NCI-H446 treated with DMSO at 0.1 percent for 48 hours (cell line): ENCODE results near the gene ST14.

Experiments used
- DNase-seq: peaks from one replicate; lab custom pipeline; 2025; lab: John Stamatoyannopoulos, UW

Gene ST14

GRCh38 chr11:130136107-130136506, 23.5 kb upstream of the ST14 start:
- no peak for DNase-seq

GRCh38 chr11:130137999-130138398, 21.6 kb upstream of the ST14 start:
- DNase-seq: no peak

GRCh38 chr11:130139401-130139800, 20.2 kb upstream of the ST14 start:
- DNase-seq: no peak

DNA sequence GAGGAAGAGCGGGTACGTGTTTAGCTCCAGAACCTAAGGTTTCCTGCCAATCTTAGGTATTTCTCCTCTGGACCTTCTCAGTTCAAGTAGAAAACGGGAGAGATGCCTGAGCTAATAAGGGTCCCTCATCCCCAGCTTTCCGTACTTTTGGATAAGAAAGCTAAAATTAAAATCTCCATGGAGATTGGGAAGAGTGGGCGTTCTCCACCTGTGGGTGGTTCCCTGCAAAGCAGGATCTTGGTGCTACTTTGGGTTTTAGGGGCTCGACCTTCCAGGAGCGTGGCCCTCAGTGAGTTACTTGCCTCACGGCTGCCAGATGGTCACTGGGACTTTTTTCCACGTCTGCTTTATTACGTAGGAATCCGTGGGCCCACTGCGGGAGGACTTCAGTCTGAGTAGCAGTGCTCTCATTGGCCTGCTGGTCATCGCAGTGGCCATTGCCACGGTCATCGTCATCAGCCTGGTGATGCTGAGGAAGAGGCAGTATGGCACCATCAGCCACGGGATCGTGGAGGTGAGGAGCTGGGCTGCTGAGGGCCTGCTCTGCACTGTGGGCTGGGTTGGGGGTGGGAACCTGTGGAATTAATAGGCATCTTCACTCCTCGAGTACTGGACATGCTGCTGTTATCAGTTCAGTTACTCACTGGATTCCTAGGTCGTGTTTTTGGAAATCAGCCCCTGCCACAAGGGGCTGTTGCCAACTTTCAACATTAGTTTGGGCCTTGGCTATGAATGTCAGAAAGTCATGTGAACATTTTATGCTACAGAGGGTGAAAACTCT, 17.8 kb upstream of the ST14 start:
- no peak for DNase-seq

DNA sequence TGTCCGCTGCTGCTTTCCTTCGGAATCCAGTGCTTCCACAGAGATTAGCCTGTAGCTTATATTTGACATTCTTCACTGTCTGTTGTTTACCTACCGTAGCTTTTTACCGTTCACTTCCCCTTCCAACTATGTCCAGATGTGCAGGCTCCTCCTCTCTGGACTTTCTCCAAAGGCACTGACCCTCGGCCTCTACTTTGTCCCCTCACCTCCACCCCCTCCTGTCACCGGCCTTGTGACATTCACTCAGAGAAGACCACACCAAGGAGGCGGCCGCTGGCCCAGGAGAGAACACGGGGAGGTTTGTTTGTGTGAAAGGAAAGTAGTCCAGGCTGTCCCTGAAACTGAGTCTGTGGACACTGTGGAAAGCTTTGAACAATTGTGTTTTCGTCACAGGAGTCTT, 15.4 kb upstream of the ST14 start:
- DNase-seq: no peak

DNA sequence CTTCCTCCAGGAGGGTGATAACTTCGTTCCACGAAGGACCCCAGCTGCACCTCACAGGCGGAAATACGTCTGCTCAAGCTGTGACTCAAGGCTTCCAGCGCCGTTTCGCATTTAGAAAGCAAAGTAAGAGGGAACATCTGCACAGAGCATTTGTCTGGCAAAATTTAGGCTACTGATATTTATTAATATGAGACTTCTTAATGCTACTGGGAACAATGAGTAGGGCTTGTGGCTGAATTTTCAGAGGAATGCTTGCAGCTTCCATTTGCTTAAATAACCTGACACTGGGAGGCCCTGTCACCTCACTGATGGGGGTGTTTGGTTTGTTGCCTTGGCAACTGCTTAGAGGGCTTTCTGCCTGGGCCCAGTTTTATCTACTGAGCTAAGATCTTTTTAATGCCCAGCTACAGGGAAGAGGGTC, 14.7 kb upstream of the ST14 start:
- DNase-seq: no peak

DNA sequence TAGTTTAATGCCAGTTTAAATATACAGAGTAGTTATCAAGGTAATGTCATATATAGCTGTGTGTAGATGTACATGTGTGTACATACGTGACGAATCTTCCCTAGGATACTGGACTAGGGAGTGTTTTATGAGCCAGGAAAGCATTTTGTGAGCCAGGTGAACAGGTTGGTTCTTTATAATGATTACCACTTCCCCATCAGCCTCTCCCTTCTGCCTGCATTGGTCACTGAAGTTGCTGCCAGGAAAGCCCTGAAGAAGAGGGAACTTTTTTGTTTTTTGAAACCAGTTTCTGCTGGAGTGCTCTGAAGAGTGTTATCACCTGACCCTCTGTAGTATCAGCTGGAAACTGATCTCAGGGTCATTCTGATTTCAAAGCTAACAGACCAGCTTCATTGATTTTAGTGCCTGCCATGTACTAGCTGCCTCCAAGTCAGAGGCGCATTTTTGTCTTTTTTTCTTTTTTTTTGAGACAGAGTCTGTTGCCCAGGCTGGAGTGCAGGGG, 14.2 kb upstream of the ST14 start:
- DNase-seq: no peak

GRCh38 chr11:130145975-130146776, 13.4 kb upstream of the ST14 start:
- no peak for DNase-seq

- no peak for DNase-seq
Observed at GRCh38 chr11:130146796-130147195, 12.8 kb upstream of the ST14 start.

- no peak for DNase-seq
Observed at GRCh38 chr11:130148796-130149326, 10.7 kb upstream of the ST14 start.

- DNase-seq: no peak
Observed at GRCh38 chr11:130150790-130151189, 8.8 kb upstream of the ST14 start.

DNA sequence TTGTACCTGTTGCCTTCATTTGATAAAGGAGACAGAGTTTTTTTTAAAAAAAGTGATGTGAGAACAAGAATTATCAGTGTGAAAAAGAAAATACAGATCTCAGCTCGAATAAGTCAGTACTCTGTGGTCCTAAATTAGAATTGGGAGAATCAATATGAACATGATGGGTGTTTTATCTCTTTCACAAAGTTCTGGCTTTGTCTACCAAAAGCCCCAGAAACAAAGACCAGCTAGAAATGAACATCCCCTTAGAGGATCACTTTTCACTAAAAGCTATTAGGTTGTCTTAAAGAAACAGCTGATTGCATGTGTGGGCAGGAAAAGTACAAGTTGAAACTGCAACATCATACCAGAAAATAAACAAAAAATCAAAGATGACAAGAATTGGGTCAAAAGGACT, 8.4 kb upstream of the ST14 start:
- no peak for DNase-seq

DNA sequence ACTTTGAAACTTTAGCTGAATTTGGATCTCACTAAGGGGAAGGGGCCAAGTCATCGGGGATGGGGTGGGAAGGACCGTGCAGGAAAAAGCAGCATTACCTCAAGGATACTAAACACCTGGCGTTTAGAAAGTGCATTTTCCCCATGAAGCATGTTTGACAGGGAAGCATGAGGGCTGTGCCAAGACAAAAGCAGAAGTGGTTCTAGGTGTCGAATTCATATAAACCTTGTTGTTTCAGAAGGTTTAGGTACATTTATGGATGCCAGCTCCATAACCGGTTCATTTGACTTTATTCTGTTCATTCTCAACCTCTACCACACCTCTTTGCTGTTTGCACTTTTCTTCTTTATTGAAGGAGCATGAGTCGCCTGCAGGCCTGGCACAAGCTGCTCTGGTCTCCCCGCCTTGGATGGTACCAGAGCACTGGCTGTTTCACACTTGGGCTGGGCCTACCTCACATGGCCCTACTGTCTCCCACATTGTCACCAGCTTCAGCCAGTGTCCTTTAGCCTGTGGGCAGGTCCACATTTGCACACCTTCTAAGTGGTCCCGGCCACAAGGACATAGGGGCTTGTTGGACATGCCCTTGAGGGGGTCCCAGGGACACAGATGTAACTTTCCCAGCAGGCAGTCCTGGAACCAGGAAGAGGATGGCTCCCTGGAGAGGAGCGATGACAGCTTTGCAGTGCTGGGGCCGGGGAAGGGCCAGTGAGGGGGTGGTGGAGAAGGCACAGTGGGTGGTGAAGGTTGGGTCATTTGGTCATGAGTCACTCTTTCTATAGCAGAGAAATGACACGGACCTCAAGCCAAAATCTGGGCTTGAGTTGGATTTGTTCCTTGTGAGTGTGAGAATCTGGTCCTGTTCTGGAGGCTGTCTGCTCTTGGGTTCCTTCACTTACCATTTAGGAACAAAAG, 3.2 kb upstream of the ST14 start:
- no peak for DNase-seq

DNA sequence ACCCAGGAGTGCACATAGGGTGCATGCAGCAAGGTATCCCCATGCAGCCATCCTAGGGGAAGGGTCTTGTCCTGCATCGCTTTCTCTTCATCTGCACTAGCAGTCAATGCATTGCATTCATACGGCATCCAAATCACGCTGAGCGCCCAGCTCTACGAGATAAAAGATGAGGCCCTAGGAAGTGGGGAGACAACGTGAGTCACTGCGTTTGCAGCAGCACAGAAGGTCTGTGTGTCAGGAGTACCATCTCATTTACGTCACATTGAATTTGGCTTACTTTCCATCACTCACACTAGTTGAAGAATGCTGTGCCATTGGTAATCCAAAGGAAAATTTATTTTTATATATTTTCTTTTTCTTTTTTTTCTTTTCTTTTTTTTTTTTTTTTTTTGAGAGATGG, 2.5 kb upstream of the ST14 start:
- no peak for DNase-seq

DNA sequence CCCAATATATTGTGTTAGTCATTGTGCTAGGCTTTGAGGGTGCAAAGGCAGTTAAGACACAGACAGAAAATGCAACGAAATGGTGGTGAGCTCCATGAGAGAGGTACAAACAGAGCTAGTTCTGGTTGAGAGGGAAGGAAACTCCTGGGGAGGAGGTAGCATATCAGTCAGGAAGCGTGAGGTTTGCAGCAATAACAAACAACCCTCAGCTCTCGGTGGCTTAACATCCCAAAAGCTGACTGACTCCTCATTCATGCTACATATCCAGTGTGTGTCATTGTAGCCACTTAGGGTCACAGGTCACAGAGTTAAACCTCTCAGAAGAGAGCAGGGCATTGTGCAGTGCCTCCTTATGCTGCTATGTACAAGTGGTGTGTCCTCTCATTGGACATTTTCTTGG, 1.7 kb upstream of the ST14 start:
- no peak for DNase-seq

DNA sequence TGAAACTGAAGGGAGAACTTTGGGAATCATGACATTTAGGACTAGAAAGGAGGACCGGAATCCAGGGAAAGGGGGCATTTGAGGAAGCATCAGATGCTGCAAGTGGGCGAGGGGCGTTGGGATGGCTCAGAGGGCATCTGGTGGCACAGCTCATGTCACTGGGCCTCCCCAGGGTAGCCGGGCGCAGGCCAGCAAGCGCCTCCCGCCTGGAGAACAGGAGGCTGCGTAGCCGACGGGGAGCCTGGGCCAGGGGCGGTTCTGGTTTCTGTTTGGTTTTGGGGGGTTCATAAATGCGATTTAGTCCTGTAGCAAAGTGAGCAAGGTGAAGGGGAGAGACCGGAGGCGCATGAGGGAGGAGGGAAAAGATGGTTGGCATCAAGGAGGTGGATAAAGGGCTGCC, 443 bp upstream of the ST14 start:
- no peak for DNase-seq

GRCh38 chr11:130160498-130161155, 1.0 kb downstream of the ST14 start:
- DNase-seq: no peak

GRCh38 chr11:130161441-130162145, 2.0 kb downstream of the ST14 start:
- no peak for DNase-seq

- no peak for DNase-seq
Observed at GRCh38 chr11:130162733-130163132, 3.2 kb downstream of the ST14 start.

DNA sequence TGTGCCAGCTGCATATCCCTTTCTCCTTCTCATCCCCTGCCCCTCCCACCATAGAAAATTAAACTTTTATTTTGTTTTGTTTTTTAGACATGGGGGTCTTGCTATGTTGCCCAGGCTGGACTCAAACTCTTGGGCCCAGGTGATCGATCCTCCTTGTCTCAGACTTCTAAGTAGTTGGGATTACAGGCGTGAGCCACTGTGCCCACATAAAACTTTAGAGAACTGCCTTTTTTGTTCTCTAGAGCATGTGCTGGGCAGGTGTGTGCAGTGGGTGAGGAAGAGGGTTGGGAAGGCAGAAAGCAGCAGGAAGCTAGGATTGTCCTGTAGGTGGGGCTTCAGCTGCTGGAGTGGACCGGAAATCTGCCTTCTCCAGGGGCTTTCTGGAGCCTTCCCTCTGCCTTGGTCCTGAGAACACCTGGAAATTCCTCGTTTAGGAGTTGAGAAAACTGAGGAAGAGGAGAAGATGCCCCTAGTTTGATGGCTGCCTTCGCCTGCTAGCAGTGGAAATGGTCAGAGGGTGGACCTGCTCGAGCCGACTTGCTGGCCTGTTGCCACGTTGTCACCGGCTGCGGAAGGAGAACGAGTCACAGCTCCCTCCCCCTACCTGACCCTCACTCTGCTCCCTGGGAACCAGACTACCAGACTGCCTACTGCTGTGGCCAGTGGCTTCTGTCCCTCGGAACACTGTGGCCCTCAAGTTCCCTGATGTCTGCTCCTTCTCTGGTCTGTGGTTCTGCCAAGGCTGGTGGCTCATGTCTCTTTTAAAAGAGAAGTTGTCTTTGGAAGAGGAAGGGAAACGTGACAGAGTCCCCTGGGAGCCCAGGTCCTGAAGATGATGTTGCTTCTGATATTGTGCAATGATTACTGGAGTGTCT, 4.0 kb downstream of the ST14 start:
- no peak for DNase-seq
